Activated naive CD8-positive, alpha-beta T cell treated with anti-CD3 and anti-CD28 coated beads, Interleukin-2, amount 50 U/mL, for 24 hours (primary cell): Measurements from ENCODE around the gene CNIH2.
"Not testable (repeated sequence)": the region's sequence is repeated elsewhere in the genome, so short reads cannot be mapped to it uniquely, and the experiment has no call there.

Source experiments
- ATAC-seq: fragments of 150-1000 bp; cut with Tn5 transposase; one replicate; pipeline ENCODE4 v1.10.0; 2021
- DNase-seq: peaks from one replicate; pipeline ENCODE4 v3.0.0; 2021
- H3K27ac Mint-ChIP-seq: one replicate; pipeline ENCODE4 v1.8.0; 2021; ENCODE audit warnings: mild to moderate bottlenecking, mixed read lengths
- H3K27me3 Mint-ChIP-seq: one replicate; pipeline ENCODE4 v1.8.0; 2021; ENCODE audit warnings: mixed read lengths
- H3K36me3 Mint-ChIP-seq: one replicate; pipeline ENCODE4 v1.8.0; 2021; ENCODE audit warnings: low read depth, mixed read lengths
- H3K4me1 Mint-ChIP-seq: one replicate; pipeline ENCODE4 v1.8.0; 2021; ENCODE audit warnings: mixed read lengths
- H3K4me3 Mint-ChIP-seq: one replicate; pipeline ENCODE4 v1.8.0; 2021; ENCODE audit warnings: mild to moderate bottlenecking, moderate library complexity, mixed read lengths
- H3K9me3 Mint-ChIP-seq: one replicate; pipeline ENCODE4 v1.8.0; 2021; ENCODE audit warnings: mixed read lengths

Gene CNIH2

GRCh38 chr11:66309475-66309874 is 31.5 kb downstream of the CNIH2 start:
- no peaks in the 10 kb centered on the region for H3K36me3 Mint-ChIP-seq
- DNase-seq (no peak), ATAC-seq (no peak)
- H3K4me1 Mint-ChIP-seq, result peaks cover 22% of the 10 kb centered on the region
- no peak overlapping the region for H3K27ac Mint-ChIP-seq
- no peaks in the 10 kb centered on the region for H3K27me3 Mint-ChIP-seq
- no peaks in the 10 kb centered on the region for H3K9me3 Mint-ChIP-seq
- no peak overlapping the region for H3K4me3 Mint-ChIP-seq

- DNase-seq, result no peak
- H3K9me3 Mint-ChIP-seq, result no peaks in the 10 kb centered on the region
- no peak overlapping the region for H3K27ac Mint-ChIP-seq
- H3K27me3 Mint-ChIP-seq, result no peaks in the 10 kb centered on the region
- H3K36me3 Mint-ChIP-seq, result peaks cover under 1% of the 10 kb centered on the region
- peaks cover 29% of the 10 kb centered on the region for H3K4me1 Mint-ChIP-seq
- H3K4me3 Mint-ChIP-seq, result no peak overlapping the region
- no peak for ATAC-seq
Observed at GRCh38 chr11:66310324-66310723, 32.3 kb downstream of the CNIH2 start.

DNA sequence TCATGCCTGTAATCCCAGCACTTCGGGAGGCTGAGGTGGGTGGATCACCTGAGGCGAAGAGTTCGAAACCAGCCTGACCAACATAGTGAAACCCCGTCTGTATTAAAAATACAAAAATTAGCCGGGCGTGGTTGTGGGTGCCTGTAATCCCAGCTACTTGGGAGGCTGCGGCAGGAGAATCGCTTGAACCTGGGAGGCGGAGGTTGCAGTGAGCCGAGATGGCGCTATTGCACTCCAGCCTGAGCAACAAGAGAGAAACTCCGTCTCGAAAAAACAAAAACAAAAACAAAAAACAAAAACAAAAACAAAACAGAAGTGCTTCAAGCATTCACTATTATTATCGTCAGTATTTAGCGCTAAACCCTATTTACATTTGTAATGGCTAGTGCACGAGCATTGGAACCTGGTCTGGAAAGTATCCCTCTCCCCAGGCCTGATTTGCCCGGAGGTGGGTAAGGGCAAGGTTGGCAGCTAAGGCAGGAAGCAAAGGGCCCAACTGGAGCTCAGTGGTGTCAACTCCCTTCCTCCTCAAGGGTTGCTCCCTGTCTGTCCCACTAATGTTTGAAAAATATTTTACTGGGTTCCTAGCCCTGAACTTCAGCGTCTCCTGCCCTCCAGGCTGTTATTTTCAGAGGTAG is 32.9 kb downstream of the CNIH2 start:
- not testable (repeated sequence) for H3K9me3 Mint-ChIP-seq, H3K27me3 Mint-ChIP-seq, DNase-seq, H3K36me3 Mint-ChIP-seq, H3K4me3 Mint-ChIP-seq, ATAC-seq, H3K27ac Mint-ChIP-seq
- peaks cover 35% of the 10 kb centered on the region for H3K4me1 Mint-ChIP-seq

DNA sequence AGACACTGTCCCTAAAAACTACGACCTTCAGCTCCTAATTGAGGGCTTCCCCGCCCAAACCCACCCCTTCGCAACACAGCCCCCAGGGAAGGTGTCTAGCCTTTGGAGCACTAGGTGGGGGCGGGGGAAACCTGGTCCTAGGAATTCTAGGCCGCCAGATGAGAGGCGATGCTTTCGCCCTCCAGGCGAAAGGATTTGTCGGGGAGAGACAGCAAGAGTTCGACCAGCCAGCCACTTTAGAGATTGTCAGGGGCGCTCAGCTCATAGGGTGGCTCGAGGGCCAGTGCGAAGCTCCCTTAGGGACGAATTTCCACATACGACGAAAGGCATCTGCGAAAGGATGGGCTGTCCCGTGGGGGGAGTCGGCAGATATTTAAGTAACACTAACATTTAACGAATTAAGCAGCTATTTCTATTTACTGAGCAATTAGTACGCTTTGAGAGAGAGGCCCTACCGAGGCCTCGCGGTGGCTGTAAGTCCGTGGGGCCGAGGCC is 33.5 kb downstream of the CNIH2 start:
- ATAC-seq (no peak), DNase-seq (no peak)
- Mint-ChIP-seq H3K9me3 (no peaks in the 10 kb centered on the region), H3K27me3 (no peaks in the 10 kb centered on the region), H3K4me1 (peaks cover 39% of the 10 kb centered on the region), H3K27ac (peak overlapping the region; percentile 94), H3K36me3 (peaks cover 1% of the 10 kb centered on the region), H3K4me3 (peak overlapping the region; percentile 85)

DNA sequence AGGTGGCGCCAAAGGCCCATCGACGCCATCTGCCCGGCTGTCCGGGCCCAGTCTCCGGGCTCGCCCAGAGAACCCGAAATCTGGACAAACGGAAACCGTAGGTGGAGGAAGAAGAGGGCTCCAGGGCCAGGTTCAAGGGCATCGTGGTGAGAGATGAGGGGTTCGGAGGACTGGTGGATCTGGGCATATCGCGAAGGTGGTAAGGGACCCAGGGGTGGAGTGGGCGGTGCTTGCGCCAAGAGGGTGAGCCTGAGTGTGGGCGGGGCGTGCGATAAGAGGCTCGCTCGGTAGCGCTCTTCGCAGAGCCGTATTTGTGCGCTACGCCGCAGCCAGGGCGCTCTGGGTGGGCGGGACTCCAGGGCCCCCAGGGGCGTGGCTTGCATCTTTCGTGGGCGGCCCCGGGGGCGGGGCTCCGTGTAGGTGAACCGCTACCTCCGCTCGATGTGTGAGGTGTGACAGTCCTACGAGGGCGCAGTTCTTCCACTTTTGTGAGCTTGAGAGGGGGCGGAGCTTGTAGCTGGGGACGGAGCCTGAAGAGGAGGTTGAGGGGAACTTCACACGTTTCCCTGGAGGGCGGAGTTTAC is 34.1 kb downstream of the CNIH2 start:
- ATAC-seq, result peak; percentile 64
- Mint-ChIP-seq H3K9me3 (no peaks in the 10 kb centered on the region), H3K4me3 (peak overlapping the region; percentile 85), H3K36me3 (peaks cover 1% of the 10 kb centered on the region), H3K27ac (peak overlapping the region; percentile 94), H3K27me3 (no peaks in the 10 kb centered on the region), H3K4me1 (peaks cover 40% of the 10 kb centered on the region)
- DNase-seq, result peak; percentile 93

DNA sequence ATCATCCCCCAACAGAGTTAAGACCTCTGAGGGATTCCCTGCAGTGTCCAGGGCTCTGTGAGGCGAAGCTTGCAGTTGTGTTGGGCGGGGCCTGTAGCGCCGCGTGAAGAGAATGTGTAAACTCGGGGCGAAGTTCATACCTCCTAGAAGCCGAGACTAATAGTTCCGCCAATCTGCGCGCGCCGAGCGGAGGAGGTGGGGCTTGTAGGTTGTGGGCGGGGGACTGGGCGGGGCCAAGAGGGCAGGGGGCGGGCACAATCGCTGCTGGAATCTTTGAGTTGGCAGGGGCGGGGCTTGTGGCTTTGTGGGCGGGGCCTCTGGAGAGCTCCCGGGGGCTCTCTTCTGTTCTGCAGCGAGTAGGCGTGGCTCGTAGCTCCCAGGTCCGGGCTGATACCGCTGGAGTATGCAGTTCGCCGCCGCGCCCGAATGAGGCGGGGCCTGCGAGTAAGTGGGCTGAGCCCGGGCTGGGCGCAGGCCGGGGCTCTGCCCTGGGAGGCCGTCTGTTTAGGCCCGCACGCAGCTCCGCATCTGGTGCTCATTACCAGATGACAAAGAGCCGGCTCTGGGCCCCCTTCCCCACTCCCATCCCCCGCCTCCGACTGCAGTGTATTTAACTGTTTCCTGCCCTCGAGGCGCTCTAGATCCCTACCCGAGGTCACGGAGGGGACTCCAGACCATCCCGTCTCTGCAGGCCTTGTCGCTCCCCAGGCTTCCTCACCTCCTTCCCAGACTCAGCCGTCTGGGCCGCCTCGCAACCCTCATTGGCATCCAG is 34.8 kb downstream of the CNIH2 start:
- H3K36me3 Mint-ChIP-seq, result peaks cover 1% of the 10 kb centered on the region

GRCh38 chr11:66313321-66314185 is 35.6 kb downstream of the CNIH2 start:
- no peak for ATAC-seq
- peak overlapping the region; percentile 94 for H3K27ac Mint-ChIP-seq
- H3K9me3 Mint-ChIP-seq, result no peaks in the 10 kb centered on the region
- no peaks in the 10 kb centered on the region for H3K27me3 Mint-ChIP-seq
- peaks cover 1% of the 10 kb centered on the region for H3K36me3 Mint-ChIP-seq
- H3K4me3 Mint-ChIP-seq, result peak overlapping the region; percentile 85
- peaks cover 54% of the 10 kb centered on the region for H3K4me1 Mint-ChIP-seq
- DNase-seq, result no peak

More for the DNA sequence above, 34.8 kb downstream of the CNIH2 start:
- H3K27me3 Mint-ChIP-seq, result no peaks in the 10 kb centered on the region
- peaks cover 46% of the 10 kb centered on the region for H3K4me1 Mint-ChIP-seq
- H3K9me3 Mint-ChIP-seq, result no peaks in the 10 kb centered on the region
- H3K4me3 Mint-ChIP-seq, result peak overlapping the region; percentile 85
- H3K27ac Mint-ChIP-seq, result peak overlapping the region; percentile 94
- DNase-seq (peak; percentile 98), ATAC-seq (peak; percentile 79)

GRCh38 chr11:66314186-66314501 is 36.2 kb downstream of the CNIH2 start:
- Mint-ChIP-seq H3K36me3 (peaks cover 1% of the 10 kb centered on the region), H3K4me3 (peak overlapping the region; percentile 85), H3K27me3 (no peaks in the 10 kb centered on the region), H3K27ac (peak overlapping the region; percentile 94), H3K9me3 (no peaks in the 10 kb centered on the region), H3K4me1 (peaks cover 59% of the 10 kb centered on the region)
- DNase-seq, result no peak
- ATAC-seq, result no peak

- no peaks in the 10 kb centered on the region for H3K9me3 Mint-ChIP-seq
- peaks cover 65% of the 10 kb centered on the region for H3K4me1 Mint-ChIP-seq
- ATAC-seq, result no peak
- peaks cover 1% of the 10 kb centered on the region for H3K36me3 Mint-ChIP-seq
- peak overlapping the region; percentile 82 for H3K27ac Mint-ChIP-seq
- DNase-seq, result no peak
- H3K4me3 Mint-ChIP-seq, result peak overlapping the region; percentile 85
- no peaks in the 10 kb centered on the region for H3K27me3 Mint-ChIP-seq
Observed at GRCh38 chr11:66314561-66315497, 36.9 kb downstream of the CNIH2 start.

GRCh38 chr11:66315498-66315885 is 37.5 kb downstream of the CNIH2 start:
- Mint-ChIP-seq H3K4me1 (peaks cover 68% of the 10 kb centered on the region), H3K36me3 (peaks cover 1% of the 10 kb centered on the region), H3K27ac (peak overlapping the region; percentile 82), H3K4me3 (peak overlapping the region; percentile 78), H3K27me3 (no peaks in the 10 kb centered on the region), H3K9me3 (no peaks in the 10 kb centered on the region)
- ATAC-seq (no peak), DNase-seq (no peak)

DNA sequence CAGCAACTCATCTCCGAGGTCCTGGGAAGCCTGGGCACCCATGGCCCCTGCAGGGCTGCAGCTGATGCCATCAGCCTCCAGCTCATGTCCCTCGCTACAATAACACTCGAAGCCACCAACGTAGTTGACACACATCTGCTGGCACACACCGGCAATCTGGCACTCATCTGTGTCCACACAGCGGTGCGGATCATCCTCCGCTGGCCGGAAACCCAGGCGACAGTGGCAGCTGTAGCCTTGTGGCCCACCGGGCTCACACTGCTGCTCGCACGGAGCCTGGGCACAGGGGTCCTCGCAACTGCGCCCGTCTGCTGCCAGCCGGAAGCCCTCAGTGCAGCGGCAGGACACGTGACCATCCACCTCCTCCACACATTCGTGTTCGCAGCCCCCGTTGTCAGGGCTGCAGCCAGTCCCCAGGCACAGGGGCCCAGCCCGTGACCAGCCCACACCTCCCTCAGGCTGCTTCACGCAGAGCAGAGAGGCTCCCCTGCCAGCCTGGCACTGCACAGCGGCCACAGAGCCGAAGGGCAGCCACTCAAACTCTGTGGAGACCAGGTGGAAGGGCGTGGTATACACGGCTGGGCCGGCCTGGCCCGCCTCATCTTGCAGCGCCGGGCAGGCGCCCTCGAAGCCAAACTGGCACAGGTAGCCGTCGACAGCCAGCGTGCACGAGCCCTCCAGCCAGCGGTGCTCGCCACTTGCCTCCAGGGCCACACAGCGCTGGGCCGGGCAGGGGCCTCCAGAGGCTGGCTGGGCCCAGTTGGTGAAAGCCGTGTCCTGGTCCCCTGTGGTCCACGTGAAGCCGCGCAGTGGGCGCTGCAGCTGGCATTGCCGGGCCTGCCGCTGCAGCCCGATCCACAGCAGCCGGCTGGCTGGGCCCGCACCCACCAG is 38.2 kb downstream of the CNIH2 start:
- peak; percentile 48 for DNase-seq
- ATAC-seq, result no peak
- Mint-ChIP-seq H3K27ac (peak overlapping the region; percentile 82), H3K4me1 (peaks cover 68% of the 10 kb centered on the region), H3K4me3 (peak overlapping the region; percentile 78), H3K36me3 (peaks cover 1% of the 10 kb centered on the region), H3K9me3 (no peaks in the 10 kb centered on the region), H3K27me3 (no peaks in the 10 kb centered on the region)

DNA sequence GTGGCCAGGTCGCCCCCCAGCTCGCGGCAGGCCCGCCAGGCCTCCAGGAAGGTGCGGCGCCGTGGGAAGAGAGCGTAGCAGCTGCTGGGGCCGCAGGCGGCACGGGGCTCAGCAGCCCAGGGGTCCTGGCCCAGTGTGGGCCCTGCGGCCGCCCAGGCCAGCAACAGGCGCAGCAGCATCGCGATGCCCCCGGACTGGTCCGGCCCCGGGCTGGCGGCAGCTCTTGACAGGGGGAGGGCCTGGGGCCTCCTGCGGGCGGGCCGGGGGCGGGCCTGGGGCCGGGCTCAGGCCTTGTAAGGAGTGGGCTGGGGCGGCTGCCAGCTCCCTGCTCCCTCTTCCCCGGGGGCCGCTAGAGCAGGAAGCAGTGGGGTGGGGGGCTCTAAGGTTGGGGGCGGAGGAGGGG is 38.9 kb downstream of the CNIH2 start, which contains the start of gene CD248:
TSS of gene CD248 (minus strand) at position 196 of the 403 bp plus-strand sequence. CDS start at position 179, 17 bp downstream.
- H3K4me1 Mint-ChIP-seq, result peaks cover 65% of the 10 kb centered on the region
- H3K9me3 Mint-ChIP-seq, result no peaks in the 10 kb centered on the region
- H3K36me3 Mint-ChIP-seq, result peaks cover 1% of the 10 kb centered on the region
- H3K27ac Mint-ChIP-seq, result peak within 1 kb of the TSS; percentile 94
- DNase-seq, result peak; percentile 34
- peak within 1 kb of the TSS; percentile 78 for H3K4me3 Mint-ChIP-seq
- H3K27me3 Mint-ChIP-seq, result no peaks in the 10 kb centered on the region
- ATAC-seq, result no peak
